Right lobe of liver (tissue), 6 donors: ENCODE measurements around the gene ADCY5. TPM values are rescaled to one million over a fixed set of nuclear protein-coding genes. Genes with fewer than 3 reads are reported as not detected.

Source experiments
- ATAC-seq, 4 donors: fragments of 200-7000 bp; cut with Tn5 transposase; one replicate each; pipeline ENCODE4 v1.9.1; 2020; ENCODE audit warnings: mild to moderate bottlenecking in 4 of 4, moderate library complexity in 4 of 4
- DNase-seq, 3 donors: peaks; one replicate each; pipeline ENCODE4 v3.0.0-alpha.2; 2020
- H3K27ac ChIP-seq, 3 donors: fragments of 200-600 bp; one replicate each; pipeline ENCODE4 v1.8.0; 2022
- H3K27me3 ChIP-seq, 2 donors: fragments of 200-600 bp; one replicate each; pipeline ENCODE4 v1.8.0; 2022
- H3K36me3 ChIP-seq, 4 donors: fragments of 200-600 bp; sonication (generic) in 1 of 4; one replicate each; pipeline versions ENCODE4 v1.5.1 to v1.8.0; 2017 to 2022; ENCODE audit warnings: control low read depth in 1 of 4
- H3K4me1 ChIP-seq, 4 donors: fragments of 200-600 bp; sonication (generic) in 1 of 4; one replicate each; pipeline versions ENCODE4 v1.5.1 to v1.8.0; 2017 to 2022; ENCODE audit warnings: control low read depth in 1 of 4
- H3K4me3 ChIP-seq, 3 donors: fragments of 200-600 bp; one replicate each; pipeline ENCODE4 v1.8.0; 2022
- H3K9me3 ChIP-seq, 4 donors: fragments of 200-600 bp; sonication (generic) in 1 of 4; one replicate each; pipeline versions ENCODE4 v1.5.1 to v1.8.0; 2017 to 2022; ENCODE audit warnings: control low read depth in 1 of 4
- POLR2A ChIP-seq: fragments of 450-650 bp; IDR thresholded peaks from one replicate; pipeline ENCODE4 v1.6.1; 2017; ENCODE audit warnings: antibody characterized with exemption, mild to moderate bottlenecking
- WGBS: methylation state at CpG from one replicate; pipeline ENCODE4 v1.1.6; 2018; ENCODE audit warnings: low coverage, low lambda C conversion rate; ENCODE audit not compliant: insufficient coverage; ENCODE audit errors: missing lambda C conversion rate; 5-methylcytosine and 5-hydroxymethylcytosine counted together
- intact Hi-C, 2 donors: fragments of 100-400 bp; cut with DNase I; formaldehyde crosslinking; loops; one replicate each; pipeline versions ENCODE4 v1.11.2 to v1.14.1; 2022
- total RNA-seq, 6 experiments: library from RNA; depleted of rRNA in 2 of 6; stranded (reverse); fragments of >200 nt in 2 of 6; fragmentation: NEBNext Ultra II Directional in 3 of 6; extraction: Animal tissue kit (Norgen Biotek cat#: 25700) in 3 of 6; gene quantifications; one replicate each; pipeline versions ENCODE4 v1.1.0 to v1.2.4, GENCODE V29; 2016 to 2023
- TF ChIP-seq, protein P1 (sequence below), 4 donors: fragments of 200-600 bp in 3 of 4; fragments of 450-650 bp in 1 of 4; IDR thresholded peaks; one replicate each; pipeline versions ENCODE4 v1.5.1 to v1.8.0; 2016 to 2022; ENCODE audit warnings: antibody characterized with exemption in 4 of 4, mild to moderate bottlenecking in 2 of 4
- donor health status: DM: no; HTN: yes; CAD: no.
- donor health status: DM: no; HTN: no; CAD: no.
- donor health status: DM: no; HTN: no; CAD: no.
- donor health status: DM: no; HTN: yes; CAD: no.
- donor health status: DM: no; HTN: yes; CAD: no.

Gene ADCY5
- total RNA-seq, 6 experiments from 2014 or later, result 1.9 to 3.7 (median 2.7) TPM

DNA sequence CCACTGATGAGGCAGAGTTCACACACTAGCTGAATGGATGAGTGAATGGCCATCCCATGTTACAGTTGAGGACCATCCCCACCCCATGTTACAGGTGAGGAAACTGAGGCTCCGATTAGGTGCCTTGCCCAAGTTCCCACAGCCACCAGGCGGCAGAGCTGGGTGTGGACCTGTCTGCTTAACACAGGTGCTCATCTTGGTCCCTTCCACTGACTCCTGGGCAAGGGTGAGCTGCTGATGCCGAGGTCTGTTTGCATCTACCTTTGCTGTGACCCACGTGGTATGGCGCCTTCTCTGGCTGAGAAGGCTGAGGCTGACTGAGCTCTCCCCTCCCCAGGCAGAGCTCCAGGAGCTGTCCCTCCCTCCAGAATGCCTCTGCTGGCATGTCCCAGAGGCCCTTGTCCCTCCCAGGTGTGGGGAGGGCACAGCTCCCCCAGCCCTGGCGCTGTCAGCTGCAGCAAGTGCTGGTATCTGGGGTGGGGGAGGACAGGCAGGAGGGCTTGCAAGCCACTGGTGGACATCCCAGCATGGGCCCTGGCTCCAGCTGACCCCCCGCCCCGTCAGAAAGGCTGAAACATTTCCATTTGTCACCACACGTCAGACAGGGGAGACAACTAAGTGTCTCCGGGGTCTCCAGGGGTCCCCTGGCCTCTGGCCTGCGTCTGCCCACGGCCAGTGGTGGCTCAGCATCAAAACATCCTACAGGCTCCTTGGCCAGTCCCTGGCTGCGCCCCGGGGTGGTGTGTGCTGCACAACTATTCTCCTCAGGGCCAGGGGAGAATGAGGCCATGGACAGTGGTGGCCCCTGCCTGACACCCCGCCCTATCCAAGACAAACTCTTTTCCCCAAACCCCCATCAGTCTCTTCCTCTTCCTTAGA, 105.4 kb downstream of the ADCY5 start:
- DNase-seq (no peak), ATAC-seq (no peak)
- Histone ChIP-seq H3K27ac (no peak overlapping the region), H3K4me3 (no peak overlapping the region), H3K36me3 (no peaks in the 10 kb centered on the region), H3K27me3 (no peaks in the 10 kb centered on the region), H3K4me1 (no peaks in the 10 kb centered on the region), H3K9me3 (no peaks in the 10 kb centered on the region)
- intact Hi-C loops, result no loop called here
- 70% methylated on average over 2 of the region's 15 CpGs for WGBS
- TF ChIP-seq, protein P1, sequence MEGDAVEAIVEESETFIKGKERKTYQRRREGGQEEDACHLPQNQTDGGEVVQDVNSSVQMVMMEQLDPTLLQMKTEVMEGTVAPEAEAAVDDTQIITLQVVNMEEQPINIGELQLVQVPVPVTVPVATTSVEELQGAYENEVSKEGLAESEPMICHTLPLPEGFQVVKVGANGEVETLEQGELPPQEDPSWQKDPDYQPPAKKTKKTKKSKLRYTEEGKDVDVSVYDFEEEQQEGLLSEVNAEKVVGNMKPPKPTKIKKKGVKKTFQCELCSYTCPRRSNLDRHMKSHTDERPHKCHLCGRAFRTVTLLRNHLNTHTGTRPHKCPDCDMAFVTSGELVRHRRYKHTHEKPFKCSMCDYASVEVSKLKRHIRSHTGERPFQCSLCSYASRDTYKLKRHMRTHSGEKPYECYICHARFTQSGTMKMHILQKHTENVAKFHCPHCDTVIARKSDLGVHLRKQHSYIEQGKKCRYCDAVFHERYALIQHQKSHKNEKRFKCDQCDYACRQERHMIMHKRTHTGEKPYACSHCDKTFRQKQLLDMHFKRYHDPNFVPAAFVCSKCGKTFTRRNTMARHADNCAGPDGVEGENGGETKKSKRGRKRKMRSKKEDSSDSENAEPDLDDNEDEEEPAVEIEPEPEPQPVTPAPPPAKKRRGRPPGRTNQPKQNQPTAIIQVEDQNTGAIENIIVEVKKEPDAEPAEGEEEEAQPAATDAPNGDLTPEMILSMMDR (IDR thresholded peaks at IDR 0.05), result no peak

DNA sequence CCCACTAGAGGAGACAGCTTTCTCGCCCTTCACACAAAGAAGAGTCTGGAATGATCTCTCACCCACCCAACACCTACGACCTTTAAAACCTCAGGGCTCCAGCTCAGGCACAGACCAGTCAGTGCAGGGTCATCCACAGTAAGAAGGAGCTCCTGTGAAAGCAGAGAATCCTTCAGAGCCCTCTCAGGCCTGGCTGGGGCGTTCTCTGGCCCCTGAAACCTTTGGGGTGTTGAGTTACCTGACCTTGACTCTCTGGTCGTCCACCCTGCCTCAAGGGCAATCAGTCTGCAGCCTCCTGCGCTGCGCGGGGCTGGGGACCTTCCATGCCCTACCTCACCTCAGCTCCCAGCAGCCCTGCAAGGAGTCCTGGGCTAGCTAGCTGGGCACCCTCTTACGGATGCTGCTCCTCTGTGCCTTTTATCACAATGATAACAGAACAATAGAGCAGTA, 106.2 kb downstream of the ADCY5 start:
- Histone ChIP-seq H3K9me3 (no peaks in the 10 kb centered on the region), H3K4me1 (no peaks in the 10 kb centered on the region), H3K36me3 (no peaks in the 10 kb centered on the region), H3K27ac (no peak overlapping the region), H3K27me3 (no peaks in the 10 kb centered on the region), H3K4me3 (no peak overlapping the region)
- intact Hi-C loops, result no loop called here
- DNase-seq (no peak), ATAC-seq (no peak)
- WGBS, result 72% methylated on average over 2 of the region's 8 CpGs
- TF ChIP-seq, protein P1 (IDR thresholded peaks at IDR 0.05), result no peak
- no peak for TF ChIP-seq POLR2A

DNA sequence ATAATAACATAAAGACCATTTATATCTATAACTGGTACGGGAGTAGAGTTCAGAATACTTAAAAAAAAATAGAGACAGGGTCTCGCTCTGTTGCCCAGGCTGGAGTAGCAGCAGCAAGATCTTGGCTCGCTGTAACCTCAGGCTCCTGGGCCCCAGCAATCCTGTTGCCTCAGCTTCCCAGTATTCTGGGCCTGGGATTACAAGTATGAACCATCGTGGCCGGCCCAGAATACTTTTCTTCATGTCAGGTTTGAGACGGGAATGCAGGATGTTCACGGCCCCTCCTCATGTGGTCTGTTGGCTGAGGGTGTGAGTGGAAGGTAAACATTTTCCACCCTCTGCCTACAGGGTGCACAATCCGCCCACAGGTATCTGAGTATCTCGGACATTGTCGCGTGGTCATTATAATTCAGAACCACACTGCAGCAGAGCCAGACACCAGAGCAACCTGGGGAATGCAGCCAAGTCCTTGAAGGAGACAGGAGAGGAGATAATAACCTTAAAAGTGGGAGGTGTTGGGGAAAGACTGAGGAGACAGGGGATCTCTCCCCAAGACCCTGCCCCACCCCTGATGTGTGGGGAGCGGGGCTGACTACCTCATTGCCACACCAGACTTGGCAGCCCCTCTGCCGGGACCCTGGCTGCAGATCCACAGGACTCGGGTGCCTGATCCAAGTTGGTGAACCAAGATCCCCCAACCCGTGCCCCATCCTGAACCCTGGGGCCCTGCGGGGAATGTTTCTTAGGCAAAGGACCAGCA, 106.8 kb downstream of the ADCY5 start:
- H3K4me1 ChIP-seq, result no peaks in the 10 kb centered on the region
- H3K27me3 ChIP-seq, result no peaks in the 10 kb centered on the region
- DNase-seq (no peak), ATAC-seq (no peak)
- H3K9me3 ChIP-seq, result no peaks in the 10 kb centered on the region
- H3K36me3 ChIP-seq, result no peaks in the 10 kb centered on the region
- H3K4me3 ChIP-seq, result no peak overlapping the region
- 69% methylated on average over 9 of the region's 16 CpGs for WGBS
- intact Hi-C loops, result no loop called here
- TF ChIP-seq POLR2A, result no peak
- TF ChIP-seq, protein P1 (IDR thresholded peaks at IDR 0.05), result no peak
- H3K27ac ChIP-seq, result no peak overlapping the region

DNA sequence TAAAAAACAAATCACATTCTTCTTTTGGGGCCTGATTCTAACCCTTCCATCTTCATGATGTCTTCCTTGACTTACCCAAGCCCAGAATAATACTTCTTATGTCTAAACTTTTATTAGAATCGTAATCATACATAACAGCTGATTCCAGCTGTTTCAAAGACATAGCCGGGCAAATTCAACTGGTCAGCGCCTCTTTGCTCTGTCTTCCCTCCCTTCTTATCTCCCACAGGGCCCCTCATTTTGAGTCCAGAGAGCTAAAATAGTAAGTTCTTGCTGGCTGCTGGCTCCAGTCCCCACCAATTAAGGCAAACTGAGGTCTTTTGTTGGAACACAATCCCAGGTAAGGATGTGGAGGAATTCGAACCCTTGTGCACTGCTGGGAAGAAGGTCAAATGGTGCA, 108.6 kb downstream of the ADCY5 start:
- DNase-seq (no peak), ATAC-seq (no peak)
- Histone ChIP-seq H3K27me3 (no peaks in the 10 kb centered on the region), H3K27ac (no peak overlapping the region), H3K9me3 (no peaks in the 10 kb centered on the region), H3K4me3 (no peak overlapping the region), H3K4me1 (no peaks in the 10 kb centered on the region), H3K36me3 (no peaks in the 10 kb centered on the region)
- 75% methylated on average over 4 of the region's 4 CpGs for WGBS
- TF ChIP-seq, protein P1 (IDR thresholded peaks at IDR 0.05), result no peak
- no peak for TF ChIP-seq POLR2A
- intact Hi-C loops, result no loop called here
